ENCODE measurements around the gene EDN2. TPM values are rescaled to one million over a fixed set of nuclear protein-coding genes. Genes with fewer than 3 reads are reported as not detected.

The EDN2 gene
- total RNA-seq, 1 donor from 2014 or later: not detected

DNA sequence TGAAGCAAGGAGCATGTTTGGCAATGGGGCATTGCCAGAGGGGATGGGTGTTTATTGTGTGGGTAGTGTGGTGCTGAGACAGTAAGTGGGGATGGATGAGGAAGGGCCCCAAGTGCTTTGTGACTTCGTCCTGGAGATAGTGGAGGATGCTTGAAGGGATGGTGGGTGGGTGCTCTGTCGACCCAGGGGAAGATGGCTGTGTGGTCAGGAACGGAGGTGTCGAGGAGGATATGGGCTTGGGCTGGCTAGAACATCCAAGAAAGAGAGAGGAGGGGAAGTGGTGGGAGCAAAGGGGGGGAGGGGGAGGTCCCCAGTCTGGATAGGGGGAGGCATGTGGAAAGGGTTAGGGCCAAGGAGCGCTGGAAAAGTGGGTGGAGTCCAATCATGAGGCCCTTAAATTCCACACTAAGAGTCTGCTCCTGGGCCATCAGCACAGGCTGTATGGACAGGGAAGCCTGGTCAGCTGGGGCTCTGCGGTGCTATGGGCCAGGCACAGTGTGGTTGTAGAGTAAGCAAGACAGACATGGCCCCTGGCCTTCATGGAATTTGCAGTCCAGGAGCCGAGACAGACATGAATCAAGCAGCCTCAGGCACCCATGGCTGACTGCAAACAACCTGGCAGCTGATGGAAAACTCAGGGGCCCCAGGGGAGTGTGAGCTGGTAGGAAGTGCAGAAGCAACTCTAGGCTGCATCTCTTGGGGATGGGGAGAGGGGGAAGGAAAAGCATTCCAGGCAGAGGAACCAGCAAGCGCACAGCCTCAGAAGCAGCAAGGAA is 36.3 kb downstream of the EDN2 start:
- H3K27me3 Mint-ChIP-seq: peaks cover 5% of the 10 kb centered on the region
- no peak overlapping the region for H3K27ac Mint-ChIP-seq
- intact Hi-C loops (cut with micrococcal nuclease): no loop called here
- no peak overlapping the region for H3K4me3 Mint-ChIP-seq
- H3K4me1 Mint-ChIP-seq: no peaks in the 10 kb centered on the region
- H3K36me3 Mint-ChIP-seq (ENCODE audit: low read depth): no peaks in the 10 kb centered on the region
- H3K9me3 Mint-ChIP-seq: peaks cover 8% of the 10 kb centered on the region
- DNase-seq: no peak

DNA sequence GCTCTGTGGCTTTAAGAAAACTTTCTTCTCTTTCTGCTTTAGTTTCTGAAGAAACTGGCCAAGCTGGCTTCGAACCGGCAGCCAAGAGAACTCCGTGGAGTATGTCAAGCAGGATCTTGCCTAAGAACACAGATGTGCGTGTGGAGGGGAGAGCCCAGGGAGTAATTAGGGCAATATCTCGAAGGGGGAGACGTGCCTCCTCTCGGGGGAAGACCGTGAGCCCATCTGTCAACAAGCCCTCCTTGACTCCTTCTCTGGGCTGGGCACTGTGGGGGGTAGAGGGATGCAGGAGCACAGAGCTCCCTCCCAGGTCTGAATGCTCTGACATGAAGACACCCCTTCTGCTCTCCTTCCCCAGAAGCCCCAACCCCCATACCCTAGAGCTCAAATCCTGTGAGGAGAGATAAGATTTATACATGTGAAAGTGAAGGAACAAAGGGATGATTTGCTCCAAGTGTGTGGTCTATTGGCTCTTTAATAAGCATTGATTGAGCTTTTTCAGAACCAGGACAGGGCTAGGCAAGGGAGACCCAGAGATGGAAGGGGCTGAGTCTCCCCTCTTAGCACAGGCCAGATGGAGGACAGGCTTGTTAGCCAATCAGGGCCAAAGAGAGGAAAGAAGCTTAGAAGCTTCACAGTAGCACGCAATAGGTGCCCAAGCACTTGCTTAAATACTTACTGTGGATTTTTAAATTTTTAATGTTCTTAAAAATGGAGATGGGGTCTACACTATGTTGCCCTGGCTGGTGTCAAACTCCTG is 37.5 kb downstream of the EDN2 start:
- Mint-ChIP-seq H3K9me3 (peaks cover 8% of the 10 kb centered on the region), H3K4me3 (no peak overlapping the region), H3K27me3 (peaks cover 5% of the 10 kb centered on the region), H3K4me1 (no peaks in the 10 kb centered on the region), H3K36me3 (ENCODE audit: low read depth) (no peaks in the 10 kb centered on the region), H3K27ac (no peak overlapping the region)
- intact Hi-C loops (cut with micrococcal nuclease): no loop called here
- DNase-seq: no peak

DNA sequence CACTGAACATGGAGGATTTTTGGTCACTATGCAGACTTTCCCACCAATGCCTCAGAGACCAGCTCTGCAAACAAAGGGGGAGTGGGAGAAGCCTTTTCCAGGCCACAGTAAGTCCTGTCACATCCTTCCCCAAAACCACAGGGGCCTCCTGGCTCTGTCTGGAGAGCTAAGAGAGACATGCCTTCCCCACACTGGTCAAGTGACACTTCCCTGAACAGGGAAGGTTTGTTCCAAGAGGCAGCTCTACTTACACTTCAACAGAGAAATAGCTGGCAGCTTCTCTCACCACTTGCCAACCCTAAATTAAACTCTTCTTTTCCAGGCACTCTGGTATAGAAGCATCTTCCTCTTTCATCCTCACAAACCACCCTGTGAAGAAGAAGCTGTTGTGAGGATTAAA is 39.7 kb downstream of the EDN2 start:
- DNase-seq: no peak
- Mint-ChIP-seq H3K9me3 (peaks cover 8% of the 10 kb centered on the region), H3K27ac (no peak overlapping the region), H3K36me3 (ENCODE audit: low read depth) (no peaks in the 10 kb centered on the region), H3K27me3 (peaks cover 6% of the 10 kb centered on the region), H3K4me1 (no peaks in the 10 kb centered on the region), H3K4me3 (no peak overlapping the region)
- intact Hi-C loops (cut with micrococcal nuclease): no loop called here

DNA sequence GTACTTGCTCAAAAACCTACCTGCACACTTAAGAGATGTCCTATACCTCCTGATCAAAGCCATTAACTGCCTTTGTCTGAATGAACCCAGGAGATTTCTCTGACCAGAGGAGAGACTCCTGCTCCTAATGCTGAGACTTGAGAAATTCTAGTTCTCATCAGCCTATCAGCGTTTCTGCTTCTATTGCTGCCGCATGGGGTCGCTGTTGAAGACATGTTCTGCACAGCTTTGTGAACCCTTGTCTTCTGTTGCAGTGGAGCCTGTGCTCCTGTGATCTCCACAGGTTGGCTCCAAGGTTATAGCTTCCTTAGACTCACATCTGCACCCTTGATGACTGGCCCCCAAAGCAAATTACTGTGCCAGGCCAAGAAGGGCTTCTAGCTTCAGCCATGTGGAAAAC is 40.2 kb downstream of the EDN2 start:
- no peak overlapping the region for H3K4me3 Mint-ChIP-seq
- H3K27me3 Mint-ChIP-seq: peaks cover 7% of the 10 kb centered on the region
- no peaks in the 10 kb centered on the region for H3K36me3 Mint-ChIP-seq (ENCODE audit: low read depth)
- H3K9me3 Mint-ChIP-seq: peaks cover 8% of the 10 kb centered on the region
- DNase-seq: no peak
- H3K4me1 Mint-ChIP-seq: no peaks in the 10 kb centered on the region
- intact Hi-C loops (cut with micrococcal nuclease): no loop called here
- H3K27ac Mint-ChIP-seq: no peak overlapping the region

DNA sequence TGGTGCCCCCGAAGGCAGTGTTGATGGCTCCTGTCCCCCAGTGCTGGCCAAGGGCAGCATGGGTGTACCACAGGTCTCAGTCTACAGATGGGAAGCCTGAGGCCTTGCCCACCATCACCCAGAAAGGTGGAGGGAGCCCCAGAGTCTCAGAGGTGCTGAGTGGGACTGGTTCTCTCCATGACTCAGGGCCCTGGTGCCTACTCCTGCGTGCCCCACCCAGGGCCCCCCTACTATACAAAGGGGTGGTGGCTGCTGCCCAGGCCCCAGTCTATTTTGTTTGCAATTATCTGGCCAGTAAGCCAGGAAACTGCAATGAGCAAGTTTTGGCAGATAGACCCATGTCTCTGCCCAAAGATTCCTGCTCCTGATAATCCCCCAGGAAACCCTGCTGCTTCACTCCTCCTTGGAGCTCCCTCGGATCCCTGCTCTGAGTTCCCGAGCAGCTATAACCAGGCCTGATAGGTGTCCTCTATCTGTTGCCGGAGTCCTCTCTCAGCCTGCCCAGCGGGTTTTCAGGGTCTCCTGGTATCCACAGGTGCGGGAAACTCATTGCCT is 41.7 kb downstream of the EDN2 start:
- Mint-ChIP-seq H3K27ac (no peak overlapping the region), H3K4me1 (no peaks in the 10 kb centered on the region), H3K36me3 (ENCODE audit: low read depth) (no peaks in the 10 kb centered on the region), H3K27me3 (peaks cover 10% of the 10 kb centered on the region), H3K9me3 (peaks cover 8% of the 10 kb centered on the region), H3K4me3 (no peak overlapping the region)
- DNase-seq: no peak
- intact Hi-C loops (cut with micrococcal nuclease): no loop called here

DNA sequence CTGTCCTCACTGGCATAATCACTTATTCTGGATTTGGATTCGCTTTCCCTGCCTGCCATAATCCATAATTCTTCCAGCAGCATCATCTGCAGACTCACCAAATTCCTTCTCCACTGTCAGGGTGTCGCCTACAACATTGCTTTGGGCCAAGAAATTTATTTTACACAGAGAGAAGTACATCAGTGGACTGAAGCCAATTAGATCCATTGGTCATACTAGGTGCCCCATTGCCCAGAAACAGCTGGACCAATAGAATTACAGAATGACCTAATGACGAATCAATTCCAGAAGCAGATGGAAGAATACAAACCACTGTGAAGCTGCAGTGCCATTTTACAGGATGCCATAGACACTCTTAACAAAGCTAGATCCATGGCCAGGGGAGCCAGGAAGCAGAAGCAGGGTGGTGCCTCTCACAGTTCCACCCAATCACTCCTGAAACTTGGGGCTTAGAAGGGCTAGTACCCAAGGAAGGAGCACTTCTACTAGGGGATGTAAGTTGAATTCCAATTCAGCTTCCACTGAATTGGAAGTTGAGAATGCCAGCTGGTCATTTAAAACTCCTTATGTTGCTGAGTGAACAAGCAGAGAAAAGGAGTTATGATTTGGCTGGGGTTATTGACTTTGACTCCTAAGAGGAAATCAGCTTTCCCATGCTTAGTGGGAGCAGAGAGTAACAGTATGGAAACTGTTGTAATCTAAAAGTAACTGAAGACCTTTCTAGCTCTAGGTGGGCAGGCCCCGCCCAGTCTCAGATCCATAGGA is 44.0 kb downstream of the EDN2 start:
- H3K4me3 Mint-ChIP-seq: no peak overlapping the region
- no peak for DNase-seq
- intact Hi-C loops (cut with micrococcal nuclease): no loop called here
- no peaks in the 10 kb centered on the region for H3K4me1 Mint-ChIP-seq
- H3K27ac Mint-ChIP-seq: no peak overlapping the region
- H3K9me3 Mint-ChIP-seq: peaks cover 3% of the 10 kb centered on the region
- H3K27me3 Mint-ChIP-seq: peaks cover 9% of the 10 kb centered on the region
- H3K36me3 Mint-ChIP-seq (ENCODE audit: low read depth): no peaks in the 10 kb centered on the region

DNA sequence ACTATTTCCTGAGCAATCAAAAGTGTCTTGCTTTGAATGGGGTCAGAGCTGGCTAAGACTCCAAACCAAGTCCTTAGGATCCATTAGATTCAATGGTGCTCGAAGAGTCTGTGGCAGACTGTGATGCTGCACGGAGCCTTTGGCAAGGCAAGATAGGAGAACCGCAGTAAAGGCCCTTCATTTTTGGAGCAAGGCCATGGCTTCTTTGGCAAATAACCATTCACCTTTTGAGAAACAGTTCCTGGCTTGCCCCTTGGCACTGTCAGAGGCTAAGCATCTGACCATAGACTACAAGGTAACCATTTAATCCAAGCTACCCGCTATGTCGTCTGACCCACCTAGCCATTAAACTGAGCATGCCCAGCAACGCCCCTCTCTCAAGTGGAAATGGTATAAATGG is 45.2 kb downstream of the EDN2 start:
- H3K9me3 Mint-ChIP-seq: no peaks in the 10 kb centered on the region
- H3K4me1 Mint-ChIP-seq: no peaks in the 10 kb centered on the region
- H3K27ac Mint-ChIP-seq: no peak overlapping the region
- no peaks in the 10 kb centered on the region for H3K36me3 Mint-ChIP-seq (ENCODE audit: low read depth)
- no peak overlapping the region for H3K4me3 Mint-ChIP-seq
- no peak for DNase-seq
- intact Hi-C loops (cut with micrococcal nuclease): no loop called here
- H3K27me3 Mint-ChIP-seq: peaks cover 12% of the 10 kb centered on the region

DNA sequence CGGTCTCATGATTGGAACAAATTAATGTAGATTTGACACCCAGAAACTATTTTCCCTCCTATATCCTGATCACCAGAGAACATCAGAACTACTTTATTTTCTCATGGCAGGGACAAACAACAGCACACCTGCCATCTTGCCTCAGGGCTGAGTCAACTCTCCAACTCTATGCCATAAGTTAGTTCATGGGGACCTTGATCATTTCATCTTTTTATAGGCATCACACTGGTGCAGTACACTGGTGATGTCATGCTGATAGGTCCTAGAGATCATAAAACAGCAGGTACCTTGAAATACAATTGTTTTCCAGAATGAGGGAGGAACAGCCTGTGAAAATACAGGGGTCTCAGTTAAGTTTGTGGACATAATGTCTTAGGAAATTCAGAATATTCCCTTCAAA is 45.8 kb downstream of the EDN2 start:
- no peak overlapping the region for H3K27ac Mint-ChIP-seq
- H3K27me3 Mint-ChIP-seq: peaks cover 12% of the 10 kb centered on the region
- no peak overlapping the region for H3K4me3 Mint-ChIP-seq
- H3K9me3 Mint-ChIP-seq: no peaks in the 10 kb centered on the region
- no peaks in the 10 kb centered on the region for H3K4me1 Mint-ChIP-seq
- intact Hi-C loops (cut with micrococcal nuclease): no loop called here
- H3K36me3 Mint-ChIP-seq (ENCODE audit: low read depth): no peaks in the 10 kb centered on the region
- no peak for DNase-seq

DNA sequence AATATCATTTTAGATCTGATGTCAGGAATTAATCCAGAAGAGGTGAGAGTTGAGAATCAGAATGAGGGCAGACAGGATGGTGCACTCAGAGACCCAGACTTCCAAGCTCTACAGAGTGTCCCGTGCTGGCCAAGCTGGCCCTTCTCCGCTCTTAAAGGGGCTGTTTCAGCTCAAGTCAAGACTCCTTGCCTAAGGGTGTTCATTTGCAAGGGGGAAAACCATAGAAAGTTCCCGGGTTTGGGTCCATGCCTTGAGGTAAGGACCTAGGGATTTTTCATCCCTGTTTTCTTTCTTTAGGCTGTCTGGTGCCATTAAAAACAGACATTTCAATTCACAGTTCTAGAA is 47.5 kb downstream of the EDN2 start:
- DNase-seq: no peak
- H3K4me3 Mint-ChIP-seq: no peak overlapping the region

DNA sequence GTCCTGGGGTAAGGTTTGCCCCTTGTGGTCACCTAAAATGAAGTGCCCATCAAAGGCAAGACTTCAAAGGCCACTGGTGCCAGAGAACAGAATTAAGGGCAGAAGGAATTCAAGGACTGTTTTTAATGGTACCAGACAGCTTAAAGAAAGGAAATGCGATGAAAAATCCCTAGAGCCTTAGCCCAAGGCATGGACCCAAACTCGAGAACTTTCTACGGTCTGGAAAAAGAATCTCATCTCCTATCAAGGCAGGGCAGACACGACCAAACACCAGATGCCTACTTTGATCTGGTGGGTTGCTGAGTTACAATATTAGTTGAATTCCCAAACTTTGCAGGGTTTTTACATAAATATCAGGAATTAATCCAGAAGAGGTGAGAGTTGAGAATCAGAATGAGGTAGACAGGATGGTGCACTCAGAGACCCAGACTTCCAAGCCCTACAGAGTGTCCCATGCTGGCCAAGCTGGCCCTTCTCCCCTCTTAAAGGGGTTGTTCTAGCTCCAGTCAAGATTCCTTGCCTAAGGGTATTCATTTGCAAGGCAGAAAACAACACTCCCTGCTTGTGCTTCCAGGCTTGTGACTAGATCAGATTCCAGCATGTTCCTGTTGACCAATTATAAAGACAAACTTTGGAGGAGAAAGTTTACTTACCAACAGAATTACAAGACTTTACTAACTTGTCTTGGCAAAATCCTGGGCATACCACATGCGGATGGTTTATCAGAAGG is 48.0 kb downstream of the EDN2 start:
- intact Hi-C loops (cut with micrococcal nuclease): no loop called here
- H3K9me3 Mint-ChIP-seq: no peaks in the 10 kb centered on the region
- DNase-seq: no peak
- H3K36me3 Mint-ChIP-seq (ENCODE audit: low read depth): no peaks in the 10 kb centered on the region
- peaks cover 13% of the 10 kb centered on the region for H3K27me3 Mint-ChIP-seq
- H3K4me1 Mint-ChIP-seq: no peaks in the 10 kb centered on the region
- no peak overlapping the region for H3K4me3 Mint-ChIP-seq
- H3K27ac Mint-ChIP-seq: no peak overlapping the region

More for the DNA sequence above, 47.5 kb downstream of the EDN2 start:
- H3K36me3 Mint-ChIP-seq (ENCODE audit: low read depth): no peaks in the 10 kb centered on the region
- no peak overlapping the region for H3K27ac Mint-ChIP-seq
- H3K9me3 Mint-ChIP-seq: no peaks in the 10 kb centered on the region
- intact Hi-C loops (cut with micrococcal nuclease): no loop called here
- H3K27me3 Mint-ChIP-seq: peaks cover 13% of the 10 kb centered on the region
- no peaks in the 10 kb centered on the region for H3K4me1 Mint-ChIP-seq

DNA sequence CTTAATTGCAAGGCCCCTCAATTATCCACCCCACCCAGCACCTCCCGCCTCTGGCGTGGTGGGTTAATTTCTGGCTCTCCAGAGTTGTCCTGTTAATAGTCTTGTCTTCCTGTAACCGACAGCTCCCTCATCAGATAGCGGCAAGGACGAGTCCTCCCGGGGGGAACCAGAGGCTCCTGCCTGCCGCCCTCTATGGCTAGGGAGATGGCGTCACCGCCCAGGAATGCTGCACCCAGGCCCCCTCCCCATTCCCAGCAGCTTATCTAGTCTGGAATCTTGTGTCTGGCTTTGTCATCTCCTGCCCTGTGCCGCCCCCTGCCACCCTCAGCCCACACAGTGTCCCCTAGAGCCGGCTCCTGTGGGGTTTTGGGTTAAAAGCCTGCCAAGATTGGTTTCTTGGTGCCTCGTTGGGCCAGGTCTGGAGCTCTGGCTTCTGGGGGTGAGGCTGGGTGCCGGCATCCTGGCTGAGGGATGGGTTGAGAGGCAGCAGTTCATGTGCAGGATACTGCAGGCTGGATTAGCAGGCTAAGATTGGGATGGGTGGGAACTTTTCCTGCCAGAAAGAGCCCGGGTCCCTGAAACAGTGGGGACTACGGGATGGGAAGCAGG is 48.8 kb downstream of the EDN2 start:
- Mint-ChIP-seq H3K4me1 (no peaks in the 10 kb centered on the region), H3K4me3 (no peak overlapping the region), H3K36me3 (ENCODE audit: low read depth) (no peaks in the 10 kb centered on the region), H3K9me3 (no peaks in the 10 kb centered on the region), H3K27ac (no peak overlapping the region), H3K27me3 (peaks cover 13% of the 10 kb centered on the region)
- intact Hi-C loops (cut with micrococcal nuclease): no loop called here
- no peak for DNase-seq

DNA sequence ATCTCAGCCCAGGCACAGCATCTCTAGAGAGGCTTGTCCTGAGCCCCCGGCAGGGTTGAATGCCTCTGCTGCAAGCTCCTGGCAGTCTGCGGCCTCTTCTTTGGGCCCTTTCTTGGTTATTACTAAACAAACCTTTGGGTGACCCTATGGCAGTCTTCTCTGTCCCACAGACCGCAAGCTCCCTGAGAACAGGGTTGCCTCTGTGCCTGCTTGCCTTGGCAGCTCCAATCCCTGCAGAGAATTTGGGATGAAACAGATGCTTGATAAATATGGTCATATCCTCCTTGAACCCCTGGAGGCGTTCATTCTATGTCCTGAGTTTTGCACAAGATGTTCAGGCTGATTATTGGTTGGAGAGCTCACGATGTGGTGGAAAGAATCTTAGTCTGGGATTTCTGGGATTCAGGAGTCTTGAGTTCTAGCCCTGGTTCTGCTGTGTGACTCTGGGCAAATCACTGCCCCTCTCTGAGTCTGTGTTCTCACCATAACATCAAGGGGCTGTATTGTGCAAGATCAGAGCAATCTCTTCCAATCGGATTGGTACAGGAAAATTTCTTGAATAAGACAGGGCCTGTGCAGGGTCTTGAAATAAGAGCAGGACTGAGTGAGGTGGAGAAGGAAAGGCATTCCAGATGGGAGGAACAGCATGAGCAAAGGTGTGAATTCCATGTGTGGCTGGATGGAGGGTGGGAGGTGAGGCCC is 49.6 kb downstream of the EDN2 start:
- Mint-ChIP-seq H3K27me3 (peaks cover 13% of the 10 kb centered on the region), H3K9me3 (no peaks in the 10 kb centered on the region), H3K4me1 (no peaks in the 10 kb centered on the region), H3K4me3 (no peak overlapping the region), H3K27ac (no peak overlapping the region), H3K36me3 (ENCODE audit: low read depth) (no peaks in the 10 kb centered on the region)
- intact Hi-C loops (cut with micrococcal nuclease): loop anchor here (5.0 kb wide), 1 partner anchor 153 kb away; no protein-coding TSS in a partner anchor
- no peak for DNase-seq

Measured in activated CD4-positive, alpha-beta T cell treated with anti-CD3 and anti-CD28 coated beads, Interleukin-2, amount 10 ng/mL, durations not matched to agents 24 days and 14 days (primary cell).